Brain microvascular endothelial cell (primary cell): ENCODE measurements around the gene GTF3C2.

Experiments
- DNase-seq: peaks from one replicate; pipeline ENCODE4 v3.0.0-alpha.2; 2020
- H3K27ac ChIP-seq: fragments of 250-450 bp; sonication (Bioruptor Pico); 2 replicates; pipeline ENCODE4 v1.5.1; 2020; ENCODE audit warnings: mild to moderate bottlenecking, moderate library complexity
- H3K27me3 ChIP-seq: fragments of 250-450 bp; sonication (Bioruptor Pico); replicated peaks from 2 replicates; pipeline ENCODE4 v1.5.1; 2020; ENCODE audit warnings: mild to moderate bottlenecking
- H3K36me3 ChIP-seq: fragments of 250-450 bp; sonication (Bioruptor Pico); replicated peaks from 2 replicates; pipeline ENCODE4 v1.5.1; 2020; ENCODE audit warnings: mild to moderate bottlenecking
- H3K4me3 ChIP-seq: 2 replicates; pipeline ENCODE4 v1.5.1; 2011; ENCODE audit warnings: low read depth, mild to moderate bottlenecking, control low read depth, low read length, moderate library complexity
- in situ Hi-C: cut with HindIII; loops from 2 replicates; pipeline ENCODE4 v1.10.0; 2017; ENCODE audit warnings: low sequenced_read_pairs, low pct_ligation_motif_present
- TF ChIP-seq, protein P1 (sequence below): IDR thresholded peaks from 2 replicates; pipeline ENCODE4 v1.5.1; 2011; ENCODE audit warnings: low read depth, mild to moderate bottlenecking, moderate library complexity, low read length, control low read depth, inconsistent platforms; ENCODE audit errors: missing control alignments

Gene GTF3C2

DNA sequence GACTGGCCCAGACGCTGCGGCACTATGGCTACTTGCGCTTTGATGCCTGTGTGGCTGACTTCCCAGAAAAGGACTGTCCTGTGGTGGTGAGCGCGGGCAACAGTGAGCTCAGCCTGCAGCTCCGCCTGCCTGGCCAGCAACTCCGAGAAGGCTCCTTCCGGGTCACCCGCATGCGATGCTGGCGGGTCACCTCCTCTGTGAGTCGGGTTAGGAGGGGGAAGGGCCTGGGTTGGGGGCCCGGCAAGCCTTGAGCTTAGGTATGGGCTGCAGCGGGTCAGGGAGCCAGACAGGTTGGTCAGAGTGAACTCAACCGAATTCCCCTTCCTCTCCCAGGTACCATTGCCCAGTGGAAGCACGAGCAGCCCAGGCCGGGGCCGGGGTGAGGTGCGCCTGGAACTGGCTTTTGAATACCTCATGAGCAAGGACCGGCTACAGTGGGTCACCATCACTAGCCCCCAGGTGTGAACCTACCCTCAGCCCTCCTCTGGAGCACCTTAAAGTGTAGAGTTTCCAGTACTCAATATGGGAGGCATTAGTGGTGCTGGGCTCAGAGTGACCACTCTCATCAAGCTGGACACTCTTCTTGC, 19.0 kb upstream of the GTF3C2 start:
- no peak for DNase-seq
- Histone ChIP-seq H3K27me3 (no peaks in the 10 kb centered on the region), H3K36me3 (peaks cover 62% of the 10 kb centered on the region), H3K4me3 (no peak overlapping the region), H3K27ac (no peak overlapping the region)
- in situ Hi-C loops, result no loop called here
- TF ChIP-seq, protein P1, sequence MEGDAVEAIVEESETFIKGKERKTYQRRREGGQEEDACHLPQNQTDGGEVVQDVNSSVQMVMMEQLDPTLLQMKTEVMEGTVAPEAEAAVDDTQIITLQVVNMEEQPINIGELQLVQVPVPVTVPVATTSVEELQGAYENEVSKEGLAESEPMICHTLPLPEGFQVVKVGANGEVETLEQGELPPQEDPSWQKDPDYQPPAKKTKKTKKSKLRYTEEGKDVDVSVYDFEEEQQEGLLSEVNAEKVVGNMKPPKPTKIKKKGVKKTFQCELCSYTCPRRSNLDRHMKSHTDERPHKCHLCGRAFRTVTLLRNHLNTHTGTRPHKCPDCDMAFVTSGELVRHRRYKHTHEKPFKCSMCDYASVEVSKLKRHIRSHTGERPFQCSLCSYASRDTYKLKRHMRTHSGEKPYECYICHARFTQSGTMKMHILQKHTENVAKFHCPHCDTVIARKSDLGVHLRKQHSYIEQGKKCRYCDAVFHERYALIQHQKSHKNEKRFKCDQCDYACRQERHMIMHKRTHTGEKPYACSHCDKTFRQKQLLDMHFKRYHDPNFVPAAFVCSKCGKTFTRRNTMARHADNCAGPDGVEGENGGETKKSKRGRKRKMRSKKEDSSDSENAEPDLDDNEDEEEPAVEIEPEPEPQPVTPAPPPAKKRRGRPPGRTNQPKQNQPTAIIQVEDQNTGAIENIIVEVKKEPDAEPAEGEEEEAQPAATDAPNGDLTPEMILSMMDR, result no peak

DNA sequence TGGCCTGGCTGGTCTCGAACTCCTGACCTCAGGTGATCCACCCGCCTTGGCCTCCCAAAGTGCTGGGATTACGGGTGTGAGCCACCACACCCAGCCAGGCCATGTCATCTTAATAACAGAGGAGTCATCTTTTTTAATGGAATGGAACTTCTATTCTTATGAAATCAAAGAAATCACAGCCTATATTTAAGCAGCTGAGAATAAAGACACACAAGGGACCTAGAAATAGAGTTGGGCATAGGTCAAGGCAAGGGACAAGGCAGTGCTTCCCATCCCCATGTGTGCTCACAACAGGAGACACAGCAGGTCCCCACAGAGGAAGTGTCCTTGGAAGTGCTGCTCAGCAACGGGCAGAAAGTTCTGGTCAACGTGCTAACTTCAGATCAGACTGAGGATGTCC, 17.0 kb upstream of the GTF3C2 start:
- Histone ChIP-seq H3K27ac (no peak overlapping the region), H3K4me3 (no peak overlapping the region), H3K27me3 (no peaks in the 10 kb centered on the region), H3K36me3 (peaks cover 61% of the 10 kb centered on the region)
- TF ChIP-seq, protein P1, result no peak
- in situ Hi-C loops, result no loop called here
- DNase-seq, result no peak

DNA sequence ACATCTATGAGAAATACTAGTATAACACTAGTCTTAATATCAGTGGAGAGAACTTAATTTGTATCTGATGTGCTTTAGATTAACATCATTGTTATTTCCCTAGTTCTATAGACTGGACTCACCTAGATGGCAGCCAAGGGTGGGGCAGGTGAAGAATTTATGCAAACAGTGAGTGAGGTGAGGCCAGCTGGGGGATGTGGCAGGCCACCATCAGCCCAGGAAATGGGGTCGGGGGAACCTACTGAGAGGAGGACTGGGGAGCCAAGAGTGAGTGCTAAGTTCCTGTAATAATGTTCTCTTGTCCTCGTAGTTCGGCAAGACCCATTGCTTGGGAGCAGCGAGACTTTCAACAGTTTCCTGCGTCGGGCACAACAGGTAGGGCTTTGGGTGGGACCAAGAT, 16.4 kb upstream of the GTF3C2 start:
- TF ChIP-seq, protein P1, result no peak
- Histone ChIP-seq H3K4me3 (no peak overlapping the region), H3K27me3 (no peaks in the 10 kb centered on the region), H3K36me3 (peaks cover 61% of the 10 kb centered on the region), H3K27ac (no peak overlapping the region)
- in situ Hi-C loops, result no loop called here
- no peak for DNase-seq

DNA sequence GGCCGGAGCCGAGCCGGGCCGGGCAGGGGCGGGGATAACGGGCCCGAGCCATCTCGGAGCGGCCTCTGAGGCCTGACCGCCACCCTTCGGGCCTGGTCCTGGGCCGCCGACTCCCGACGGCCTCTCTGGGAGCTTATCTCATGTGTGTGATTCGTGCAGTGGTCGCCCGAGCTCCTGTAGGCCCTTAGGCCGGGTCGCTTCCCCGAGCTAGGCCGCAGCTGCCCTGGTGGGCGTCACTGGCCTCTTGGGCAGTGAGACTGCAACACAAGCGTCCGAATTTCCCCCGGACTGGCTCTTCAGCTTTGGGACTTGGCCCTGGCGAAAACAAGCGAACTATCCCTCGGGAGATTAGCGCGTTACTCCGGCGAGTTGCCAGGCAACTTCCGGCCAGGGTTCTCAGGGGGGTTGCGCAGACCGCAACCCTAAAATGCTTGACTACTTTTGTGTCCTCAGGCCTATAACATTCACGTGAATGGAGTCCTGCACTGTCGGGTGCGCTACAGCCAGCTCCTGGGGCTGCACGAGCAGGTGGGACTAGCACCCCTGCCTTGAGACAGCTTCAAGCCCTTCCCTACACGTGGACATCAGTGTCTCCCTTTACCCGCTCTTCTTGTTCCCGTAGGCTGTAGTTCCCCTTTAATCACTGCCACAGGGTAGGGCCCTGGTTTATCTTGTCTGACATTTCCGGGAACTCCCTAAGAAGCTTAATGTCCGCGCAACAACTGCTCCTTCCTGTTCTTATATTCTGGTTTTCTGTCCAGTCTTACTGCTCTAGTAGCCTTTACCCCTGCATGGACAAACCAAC, 14.5 kb upstream of the GTF3C2 start:
- Histone ChIP-seq H3K27ac (peak overlapping the region; percentile 85), H3K36me3 (peaks cover 59% of the 10 kb centered on the region), H3K4me3 (peak overlapping the region; percentile 99), H3K27me3 (no peaks in the 10 kb centered on the region)
- peak; percentile 21 for DNase-seq
- TF ChIP-seq, protein P1, result no peak
- in situ Hi-C loops, result no loop called here

DNA sequence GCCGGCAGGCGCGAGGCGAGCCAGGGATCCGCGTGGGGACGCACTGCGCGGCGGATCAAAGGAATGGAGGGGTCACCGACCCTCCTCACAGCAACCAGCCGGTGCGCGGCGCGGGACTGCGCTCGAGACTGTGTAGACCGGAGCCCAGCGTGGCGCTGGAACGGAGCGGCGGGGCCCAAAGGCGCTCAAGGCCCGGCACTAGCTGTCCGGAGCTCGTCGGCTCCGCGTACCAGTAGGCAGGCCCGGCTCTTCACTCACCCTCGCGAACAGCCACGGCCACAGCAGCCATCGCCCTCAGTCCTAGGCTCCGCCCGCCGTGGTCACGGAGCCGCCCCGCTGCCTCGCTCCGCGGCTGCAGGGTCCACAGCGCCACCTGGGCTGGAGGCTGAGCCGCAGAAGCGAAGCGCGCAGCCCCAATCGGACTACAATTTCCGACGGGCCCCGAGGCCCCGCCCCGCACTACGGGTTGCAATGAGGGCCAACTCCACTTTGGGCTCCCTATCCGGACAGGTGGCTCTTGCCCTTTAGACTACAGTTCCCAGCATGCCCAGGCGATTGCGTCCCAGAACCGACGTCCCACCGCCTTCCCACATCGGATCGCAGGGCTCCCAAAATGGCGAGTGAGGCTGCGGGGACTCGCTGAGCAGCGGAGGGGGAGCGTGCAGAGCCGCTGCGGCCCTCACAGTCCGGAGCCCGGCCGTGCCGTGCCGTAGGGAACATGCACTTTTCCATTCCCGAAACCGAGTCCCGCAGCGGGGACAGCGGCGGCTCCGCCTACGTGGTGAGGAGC, 13.7 kb upstream of the GTF3C2 start, which contains the start of the genes EIF2B4 and SNX17:
Gene EIF2B4, minus strand, starts transcription at position 313 of the 790 bp plus-strand sequence. Its CDS starts 24 bp downstream, at position 289.
Gene SNX17, plus strand, starts transcription at position 591 of the 790 bp plus-strand sequence. Its CDS starts 128 bp downstream, at position 719.
- H3K36me3 ChIP-seq, result peaks cover 58% of the 10 kb centered on the region
- in situ Hi-C loops, result no loop called here
- TF ChIP-seq, protein P1, result peak; percentile 70

More for the DNA sequence above, 13.7 kb upstream of the GTF3C2 start, which contains the start of the genes EIF2B4 and SNX17:
- Histone ChIP-seq H3K4me3 (peak within 1 kb of the TSS; percentile 99), H3K27me3 (no peaks in the 10 kb centered on the region), H3K27ac (peak within 1 kb of the TSS; percentile 85)
- DNase-seq, result peak; percentile 100
